Fibroblast of skin of scalp (primary cell): ENCODE data around the gene ZNF821. TPM values are rescaled to one million over a fixed set of nuclear protein-coding genes. Genes with fewer than 3 reads are reported as not detected.
"Not testable (repeated sequence)": the region's sequence is repeated elsewhere in the genome, so short reads cannot be mapped to it uniquely, and the experiment has no call there.

Source experiments
- DNase-seq: peaks from one replicate; pipeline ENCODE4 v3.0.0-alpha.2; 2013
- polyA plus RNA-seq, 2 experiments: library from polyadenylated mRNA; unstranded; fragments of 120-200 nt; gene quantifications; one replicate each; pipeline ENCODE4 v1.2.1, GENCODE V29; 2013; ENCODE audit not compliant: insufficient read length in 2 of 2

ZNF821 gene
- polyA plus RNA-seq (2013, experiment 1 of 2; ENCODE audit: insufficient read length), result 7.3 TPM
- 7.2 TPM for polyA plus RNA-seq (2013, experiment 2 of 2; ENCODE audit: insufficient read length)

DNA sequence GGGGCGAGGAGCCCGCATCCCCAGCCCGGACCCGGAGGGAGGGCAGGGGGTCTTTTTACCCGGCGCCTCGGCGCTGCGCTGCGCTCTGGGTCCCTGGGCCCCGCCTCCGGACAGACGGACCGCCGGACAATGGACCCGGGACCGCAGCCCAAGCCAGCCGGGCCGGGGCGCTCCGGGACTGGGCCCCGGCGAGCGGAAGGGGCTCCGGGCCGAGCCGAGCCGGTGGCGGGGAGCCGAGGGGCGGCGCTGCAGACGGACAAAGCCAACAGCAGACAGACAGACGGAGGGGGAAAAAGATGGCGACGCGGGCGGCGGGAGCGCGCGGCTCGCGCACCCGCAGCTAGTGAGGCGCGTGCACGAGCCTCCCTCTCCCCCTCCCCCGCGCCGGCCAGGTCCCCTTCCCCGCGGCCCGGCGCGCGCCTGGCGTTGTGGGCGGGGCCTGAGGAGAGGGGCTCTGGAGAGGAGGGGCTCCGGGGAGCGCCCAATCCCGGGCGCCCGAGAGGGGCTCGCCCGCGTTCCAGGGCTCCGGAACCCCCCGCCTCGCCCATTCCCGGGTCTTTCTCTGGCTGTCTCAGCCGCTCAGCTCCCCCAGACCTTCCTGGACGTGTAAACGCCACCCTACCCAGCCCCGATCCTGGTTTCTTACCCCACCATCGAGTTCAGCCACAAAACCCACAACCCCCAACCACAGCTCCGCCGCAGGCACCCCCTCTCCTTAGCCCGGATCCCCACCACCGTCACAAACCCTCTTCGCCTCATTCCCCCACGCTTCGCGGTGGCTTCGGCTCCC, at the start of gene ZNF821:
Gene ZNF821, minus strand, starts transcription at position 334 of the 790 bp plus-strand sequence. CDS start 4,236 bp downstream, outside the sequence.
- DNase-seq, result peak; percentile 82

DNA sequence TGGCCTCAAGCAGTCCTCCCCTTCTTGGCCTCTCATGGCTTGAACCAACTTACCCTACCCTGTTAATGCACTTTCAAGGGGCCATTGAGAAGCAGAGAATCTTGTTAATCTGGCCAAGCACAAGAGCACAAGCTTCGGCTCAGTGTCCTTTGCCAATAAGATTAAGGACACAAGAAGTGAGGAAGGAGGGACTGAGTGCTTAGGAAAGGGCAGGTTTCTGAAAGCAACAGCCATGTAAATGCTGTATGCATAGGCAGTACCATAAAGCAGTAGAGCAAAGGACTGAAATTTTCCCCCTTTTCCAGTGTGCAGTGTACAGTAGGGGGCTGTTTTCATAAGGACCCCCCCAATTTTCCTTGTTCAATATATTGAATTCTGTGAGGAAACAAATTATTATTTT, 49.0 kb upstream of the ZNF821 start:
- no peak for DNase-seq

DNA sequence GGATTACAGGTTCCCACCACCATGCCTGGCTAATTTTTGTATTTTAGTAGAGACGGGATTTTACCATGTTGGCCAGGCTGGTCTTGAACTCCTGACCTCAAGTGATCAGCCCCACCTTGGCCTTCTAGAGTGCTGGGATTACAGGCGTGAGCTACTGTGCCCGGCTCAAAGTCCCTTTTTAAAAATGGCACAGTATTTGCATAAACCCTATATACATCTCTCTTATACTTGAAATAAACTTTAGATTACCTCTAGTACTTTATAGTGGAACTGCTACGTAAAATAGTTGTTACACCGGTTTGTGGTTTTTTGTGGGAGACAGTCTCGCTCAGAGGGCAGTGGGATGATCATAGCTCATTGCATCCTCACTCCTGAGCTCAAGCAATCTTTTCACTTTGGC, 47.6 kb upstream of the ZNF821 start:
- no peak for DNase-seq

- no peak for DNase-seq
These were observed 47.0 kb upstream of the ZNF821 start for GRCh38 chr16:71931001-71931400.

DNA sequence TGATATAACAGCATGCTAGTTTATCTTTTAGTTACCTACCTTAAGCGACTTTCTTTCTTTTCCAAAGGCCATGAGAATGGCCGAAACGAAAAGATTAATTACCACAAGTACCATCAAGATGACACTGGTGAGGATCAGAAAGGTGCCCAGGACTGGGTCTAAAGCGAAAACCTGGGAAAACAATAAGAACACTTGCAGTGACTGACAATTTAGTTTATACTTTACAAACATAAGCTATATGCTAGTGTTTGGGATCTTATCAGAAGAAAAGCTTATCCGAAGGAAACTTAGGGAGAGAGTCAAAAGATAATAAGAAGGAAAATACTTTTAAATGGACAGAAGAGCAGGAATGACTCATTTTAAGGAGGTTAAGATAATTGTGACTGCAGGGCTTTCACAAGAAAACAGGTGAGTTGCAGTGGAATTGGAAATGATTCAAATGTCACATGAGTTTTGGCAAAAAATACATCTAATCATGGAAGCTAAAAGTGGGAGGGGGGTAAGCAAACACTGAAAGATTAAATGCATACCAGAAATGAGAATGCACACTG, 46.1 kb upstream of the ZNF821 start:
- no peak for DNase-seq

DNA sequence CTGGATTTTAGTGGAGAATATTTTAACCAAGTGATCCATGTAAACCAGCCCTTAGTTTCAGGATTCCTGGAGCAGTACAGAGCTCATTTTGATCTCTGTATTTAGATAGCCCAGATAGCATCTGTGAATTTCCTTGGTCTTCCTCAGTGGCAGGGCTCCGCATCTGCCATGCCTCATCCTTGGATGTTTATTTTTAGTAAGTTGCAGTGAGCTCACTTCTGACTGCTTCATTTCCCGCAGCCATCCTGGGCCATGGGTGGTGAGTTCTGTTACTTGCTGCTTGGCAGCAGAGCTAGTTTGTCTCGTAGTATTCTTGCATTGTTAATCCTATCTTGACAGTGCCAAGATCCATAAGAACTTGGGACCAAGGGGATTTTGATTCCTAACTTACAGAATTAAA, 45.1 kb upstream of the ZNF821 start:
- DNase-seq, result peak; percentile 49

GRCh38 chr16:71927787-71928186, 43.8 kb upstream of the ZNF821 start:
- no peak for DNase-seq

DNA sequence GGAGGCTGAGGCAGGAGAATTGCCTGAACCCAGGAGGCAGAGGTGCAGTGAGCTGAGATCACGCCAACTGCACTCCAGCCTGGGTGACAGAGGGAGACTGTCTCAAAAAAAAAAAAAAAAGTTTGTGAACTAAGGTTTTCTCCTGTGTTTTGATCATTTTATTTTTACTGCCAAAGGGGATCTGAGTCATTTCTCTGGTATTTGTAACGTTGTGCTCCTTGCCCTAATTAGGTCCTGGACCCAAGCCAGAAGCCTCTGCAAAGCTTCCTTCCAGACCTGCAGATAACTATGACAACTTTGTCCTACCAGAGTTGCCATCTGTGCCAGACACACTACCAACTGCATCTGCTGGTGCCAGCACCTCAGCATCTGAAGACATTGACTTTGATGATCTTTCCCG, 43.4 kb upstream of the ZNF821 start:
- DNase-seq, result peak; percentile 86

DNA sequence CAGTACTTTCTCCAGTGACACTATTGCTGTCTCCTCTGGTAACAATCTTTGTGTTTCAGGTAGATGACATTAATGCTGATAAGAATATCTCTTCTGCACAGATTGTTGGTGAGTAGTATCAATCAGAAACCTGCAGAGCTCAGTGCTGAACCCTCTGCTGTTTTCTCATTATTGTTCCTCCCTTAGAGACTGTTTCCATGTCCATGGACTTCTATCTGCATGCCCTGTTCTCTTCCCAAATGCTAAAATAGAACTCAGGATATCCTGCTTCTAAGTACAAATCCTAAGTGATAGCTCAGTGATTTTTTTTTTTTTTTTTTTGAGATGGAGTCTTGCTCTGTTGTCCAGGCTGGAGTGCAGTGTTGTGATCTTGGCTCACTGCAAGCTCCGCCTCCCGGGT, 40.7 kb upstream of the ZNF821 start:
- DNase-seq, result no peak

DNA sequence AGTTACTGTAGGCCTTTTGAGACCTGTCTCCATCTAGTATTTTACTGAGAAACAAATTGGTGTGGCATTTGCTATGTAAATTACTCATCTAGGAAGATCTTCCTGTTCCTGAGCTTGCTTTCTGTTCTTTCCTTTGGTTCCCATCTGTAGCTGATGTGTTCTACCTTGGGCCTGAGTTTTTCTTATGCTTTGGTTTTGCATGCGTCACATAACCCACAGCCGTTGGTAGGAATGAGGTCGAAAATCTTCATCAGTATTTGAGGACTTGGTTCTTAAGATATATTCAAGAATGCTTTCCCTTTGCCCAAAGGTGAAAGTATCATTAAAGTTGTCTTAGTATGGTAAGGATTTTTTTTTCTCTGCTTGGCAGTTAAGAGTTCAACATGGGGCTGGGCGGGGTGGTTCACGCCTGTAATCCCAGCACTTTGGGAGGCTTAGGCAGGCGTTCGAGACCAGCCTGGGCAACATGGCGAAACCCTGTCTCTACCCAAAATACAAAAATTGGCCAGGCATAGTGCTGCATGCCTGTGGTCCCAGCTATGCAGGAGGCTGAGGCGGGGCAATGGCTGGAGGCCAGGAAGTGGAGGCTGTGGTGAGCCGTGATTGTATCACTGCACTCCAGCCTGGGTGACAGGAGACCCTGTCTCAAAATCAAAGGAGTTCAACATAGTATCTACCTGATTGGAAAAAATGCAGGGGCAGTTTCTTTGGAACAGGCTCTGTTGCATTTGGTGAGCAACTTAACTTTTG, 40.1 kb upstream of the ZNF821 start:
- DNase-seq, result peak; percentile 44

- no peak for DNase-seq
These were observed 36.7 kb upstream of the ZNF821 start for GRCh38 chr16:71920658-71921057.

DNA sequence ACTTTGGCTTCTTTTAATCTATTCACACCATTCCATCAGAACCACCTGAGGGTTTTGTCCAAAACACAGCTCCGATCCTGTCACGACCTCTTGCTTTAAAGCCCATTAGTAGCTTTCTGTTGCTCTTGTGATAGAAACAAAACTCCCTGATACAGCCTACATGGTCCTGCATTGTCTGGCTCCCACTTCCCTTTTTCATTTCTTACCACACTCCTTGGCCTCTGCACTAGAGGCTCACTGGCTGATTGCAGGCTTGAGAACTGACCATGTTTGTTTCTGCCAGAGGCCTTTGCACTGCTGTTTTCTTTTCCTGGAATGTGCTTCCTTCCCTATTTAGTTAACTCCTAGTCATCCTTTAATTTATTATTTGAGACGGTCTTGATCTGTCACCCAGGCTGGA, 35.1 kb upstream of the ZNF821 start:
- DNase-seq, result no peak

DNA sequence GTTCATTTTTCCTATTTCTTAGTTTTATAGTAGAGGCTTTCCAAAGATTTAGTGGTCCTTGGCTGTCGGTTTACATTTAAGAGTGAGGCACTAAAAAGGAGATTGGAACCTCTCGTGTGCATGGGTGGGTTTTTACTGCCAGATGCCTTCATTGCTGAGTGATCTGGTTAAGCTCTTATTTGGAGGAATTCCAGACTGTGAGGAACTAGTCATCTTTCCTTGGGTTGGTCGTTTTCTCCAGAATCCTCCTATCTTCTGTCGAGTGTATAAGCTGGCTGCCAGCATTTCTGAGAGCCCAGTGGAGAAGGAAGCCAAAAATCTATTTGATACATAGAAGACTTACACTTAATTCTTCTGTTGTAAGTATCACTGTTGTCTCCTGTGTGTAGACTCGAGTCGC, 33.9 kb upstream of the ZNF821 start:
- peak; percentile 29 for DNase-seq

GRCh38 chr16:71916397-71916920, 32.5 kb upstream of the ZNF821 start:
- DNase-seq, result peak; percentile 31

DNA sequence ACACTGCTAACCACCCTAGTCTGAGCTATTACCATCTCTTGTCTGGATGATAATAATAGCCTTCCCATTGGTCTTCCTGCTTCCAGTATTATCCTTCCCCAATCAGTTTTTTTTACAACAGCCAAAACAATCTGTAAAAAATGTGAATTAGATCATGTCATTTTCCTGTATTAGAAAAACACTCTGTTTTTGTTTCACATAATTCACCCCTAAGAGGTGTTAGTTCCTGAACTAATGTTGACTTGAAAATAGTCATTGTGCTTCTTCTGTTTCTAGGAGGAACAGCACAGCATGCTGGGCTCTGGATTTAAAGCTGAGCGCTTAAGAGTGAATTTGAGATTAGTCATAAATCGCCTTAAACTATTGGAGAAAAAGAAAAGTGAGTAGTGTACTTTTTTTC, 31.4 kb upstream of the ZNF821 start:
- no peak for DNase-seq

- no peak for DNase-seq
These were observed 30.8 kb upstream of the ZNF821 start for GRCh38 chr16:71914802-71915201.

DNA sequence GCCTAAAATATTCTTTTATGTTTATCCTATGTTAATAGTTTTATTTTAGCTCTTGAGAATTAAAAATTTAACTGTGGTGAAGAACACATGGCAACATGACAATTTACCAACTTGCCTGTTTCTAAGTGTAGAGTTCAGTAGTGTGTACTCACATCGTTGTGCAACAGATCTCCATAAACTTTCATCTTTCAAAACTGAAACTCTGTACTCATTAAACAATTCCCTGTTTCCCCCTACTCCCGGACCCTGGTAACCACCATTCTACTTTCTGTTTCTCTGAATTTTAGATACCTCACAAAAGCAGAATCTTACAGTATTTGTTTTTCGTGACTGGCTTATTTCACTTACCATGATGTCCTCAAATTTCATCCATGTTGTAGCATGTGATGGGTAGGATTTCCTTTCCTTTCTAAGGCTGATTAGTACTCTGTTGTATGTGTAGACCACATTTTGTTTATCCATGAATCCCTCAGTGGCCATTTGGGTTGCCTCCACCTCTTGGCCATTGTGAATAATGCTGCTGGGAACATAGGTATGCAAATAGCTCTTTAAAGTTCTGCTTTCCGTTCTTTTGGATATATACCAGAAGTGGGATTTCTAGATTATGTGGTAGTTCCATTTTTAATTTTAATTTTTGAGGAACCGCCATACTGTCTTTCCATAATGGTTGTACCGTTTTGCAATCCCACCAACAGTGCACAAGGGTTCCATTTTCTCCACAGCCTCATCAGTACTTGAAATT, 28.7 kb upstream of the ZNF821 start:
- DNase-seq, result no peak

DNA sequence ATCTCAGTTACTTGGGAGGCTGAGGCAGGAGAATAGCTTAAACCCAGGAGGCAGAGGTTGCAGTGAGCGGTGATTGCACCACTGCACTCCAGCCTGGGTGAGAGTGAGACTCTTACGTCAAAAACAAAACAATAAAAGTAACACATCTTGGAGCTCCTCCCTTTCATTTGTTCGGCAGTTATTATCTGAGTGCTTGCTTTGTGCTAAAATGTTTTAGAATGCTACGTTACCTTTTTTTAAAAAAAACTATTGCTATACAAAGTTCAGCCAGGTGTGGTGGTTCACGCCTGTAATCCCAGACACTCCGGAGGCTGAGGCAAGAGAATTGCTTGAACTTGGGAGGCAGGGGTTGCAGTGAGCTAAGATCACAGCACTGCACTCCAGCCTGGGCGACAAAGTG, 27.1 kb upstream of the ZNF821 start:
- DNase-seq, result no peak

GRCh38 chr16:71905765-71906164, 21.8 kb upstream of the ZNF821 start:
- DNase-seq, result not testable (repeated sequence)

DNA sequence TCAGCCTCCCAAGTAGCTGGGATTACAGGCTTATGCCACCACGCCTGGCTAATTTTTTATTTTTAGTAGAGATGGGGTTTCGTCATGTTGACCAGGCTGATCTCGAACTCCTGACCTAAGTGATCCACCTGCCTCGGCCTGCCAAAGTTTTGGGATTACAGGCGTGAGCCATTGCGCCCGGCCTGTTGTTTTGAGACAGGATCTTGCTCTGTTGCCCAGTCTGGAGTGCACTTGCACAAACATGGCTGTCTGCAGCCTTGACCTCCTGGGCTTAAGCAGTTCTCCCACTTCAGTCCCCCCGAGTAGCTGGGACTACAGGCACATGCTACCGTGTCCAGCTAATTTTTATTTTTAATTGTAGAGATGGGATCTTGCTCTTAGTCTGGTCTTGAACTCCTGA, 20.3 kb upstream of the ZNF821 start:
- DNase-seq, result no peak

DNA sequence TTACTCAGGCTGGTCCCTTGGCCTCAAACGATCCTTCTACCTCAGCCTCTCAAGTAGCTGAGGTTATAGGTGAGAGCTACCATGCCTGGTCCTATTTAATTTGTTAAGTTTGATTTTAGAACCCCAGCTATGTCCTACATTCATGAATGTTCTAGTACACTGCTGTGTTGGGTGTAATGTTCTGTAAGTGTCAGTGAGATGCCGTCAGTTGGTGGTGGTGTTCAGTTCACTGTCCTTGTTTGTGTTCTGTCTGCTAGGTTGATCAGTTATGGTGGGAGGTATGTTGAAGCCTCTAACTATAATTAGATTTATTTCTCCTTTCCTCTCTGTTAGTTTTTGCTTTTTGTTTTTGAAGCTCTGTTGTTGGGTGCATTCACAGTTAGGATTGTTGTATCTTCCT, 19.6 kb upstream of the ZNF821 start:
- no peak for DNase-seq

DNA sequence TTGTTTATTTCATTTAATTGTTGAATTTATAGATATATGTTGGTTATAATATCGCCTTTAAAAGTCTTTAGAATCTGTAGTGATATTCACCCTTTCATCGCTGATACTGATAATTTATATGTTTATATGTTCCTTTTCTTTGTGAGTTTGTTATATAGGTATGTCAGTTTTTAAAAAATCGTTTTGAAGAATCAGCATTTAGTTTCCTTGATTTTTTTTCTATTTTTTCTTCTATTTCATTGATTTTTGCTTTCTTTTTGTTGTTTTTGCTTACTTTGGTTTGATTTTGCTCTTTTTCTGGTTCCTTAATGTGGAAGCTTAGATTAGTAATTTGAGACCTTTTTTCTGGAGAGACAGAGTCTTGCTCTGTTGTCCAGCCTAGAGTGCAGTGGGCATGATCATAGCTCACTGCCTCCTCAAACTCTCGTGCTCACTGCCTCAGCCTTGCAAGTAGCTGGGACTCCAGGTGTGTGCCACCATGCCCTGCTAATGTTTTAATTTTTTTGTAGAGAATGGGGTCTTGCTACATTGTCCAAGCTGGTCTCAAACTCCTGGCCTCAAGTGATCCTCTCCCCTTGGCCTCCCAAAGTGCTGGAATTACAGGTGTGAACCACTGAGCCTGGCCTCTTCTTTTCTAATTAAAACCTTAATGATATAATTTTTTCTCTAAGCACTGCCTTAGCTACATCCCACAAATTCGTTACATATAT, 18.8 kb upstream of the ZNF821 start:
- DNase-seq, result no peak
